GM21723 (cell line): ENCODE results near the gene CACNB4.
"Not testable (repeated sequence)": the region's sequence is repeated elsewhere in the genome, so short reads cannot be mapped to it uniquely, and the experiment has no call there.

Source experiments
- ATAC-seq: cut with Tn5 transposase; IDR thresholded peaks from one replicate; pipeline ENCODE4 v1.9.1; 2021; ENCODE audit warnings: mild to moderate bottlenecking, moderate library complexity; ENCODE audit not compliant: unreplicated experiment

The CACNB4 gene

GRCh38 chr2:151796774-151797173, 302.1 kb downstream of the CACNB4 start:
- ATAC-seq: no peak

GRCh38 chr2:151795646-151796240, 303.1 kb downstream of the CACNB4 start:
- no peak for ATAC-seq

GRCh38 chr2:151794422-151794821, 304.4 kb downstream of the CACNB4 start:
- ATAC-seq: not testable (repeated sequence)

- ATAC-seq: no peak
Observed at GRCh38 chr2:151793123-151793522, 305.7 kb downstream of the CACNB4 start.

- ATAC-seq: no peak
Observed at GRCh38 chr2:151792589-151792988, 306.3 kb downstream of the CACNB4 start.

- no peak for ATAC-seq
Observed at GRCh38 chr2:151791545-151791944, 307.3 kb downstream of the CACNB4 start.

- ATAC-seq: no peak
Observed at GRCh38 chr2:151790689-151791088, 308.2 kb downstream of the CACNB4 start.

- no peak for ATAC-seq
Observed at GRCh38 chr2:151789055-151789834, 309.6 kb downstream of the CACNB4 start.

- ATAC-seq: no peak
Observed at GRCh38 chr2:151786483-151786882, 312.4 kb downstream of the CACNB4 start.

GRCh38 chr2:151786077-151786476, 312.8 kb downstream of the CACNB4 start:
- no peak for ATAC-seq

- ATAC-seq: no peak
Observed at GRCh38 chr2:151783133-151783520, 315.7 kb downstream of the CACNB4 start.
